Measurements from ENCODE around the gene GCKR. TPM values are rescaled to one million over a fixed set of nuclear protein-coding genes. Genes with fewer than 3 reads are reported as not detected.
"Not testable (repeated sequence)": the region's sequence is repeated elsewhere in the genome, so short reads cannot be mapped to it uniquely, and the experiment has no call there.

The GCKR gene
- total and polyA plus RNA-seq, 2 of the 13 experiments (the other 11 are each of a cell fraction or from before 2014, with no cell fraction given): 15.2 to 48.3 TPM

- TF ChIP-seq AGO1 (IDR thresholded peaks at IDR 0.05; ENCODE audit: low read depth, low read length, poor library complexity, severe bottlenecking): no peak
- TF ChIP-seq ZNF768 (CRISPR knock-in tag; IDR thresholded peaks at IDR 0.05): no peak
- TF ChIP-seq TARDBP (CRISPR knock-in tag; IDR thresholded peaks at IDR 0.05): no peak
- no peak for TF ChIP-seq ZNF609 (CRISPR knock-in tag; IDR thresholded peaks at IDR 0.05; ENCODE audit: borderline replicate concordance)
Measured at GRCh38 chr2:27552941-27553340, 56.3 kb downstream of the GCKR start (continued).

GRCh38 chr2:27554451-27554850, 57.8 kb downstream of the GCKR start:
- intact Hi-C loops (cut with micrococcal nuclease; ENCODE audit: unreplicated experiment); in situ Hi-C loops (cut with HindIII; ENCODE audit: extremely low pct_ligation_motif_present, low pct_unique_long_range_greater_than_20kb); H3K9ac ChIP-seq (ENCODE audit: insufficient read depth, low read depth, low read length); H3K27me3 ChIP-seq (ENCODE audit: control insufficient read depth in 1 of 2, insufficient read depth in 2 of 2, low read length in 2 of 2); H3K79me2 ChIP-seq (ENCODE audit: insufficient read depth, low read length); H3K4me2 ChIP-seq (ENCODE audit: low read depth, low read length); H4K20me1 ChIP-seq (ENCODE audit: insufficient read depth, low read length); CTCF ChIA-PET (ENCODE audit: low intra/inter-chr PET ratio, low total read pairs); H3K4me1 ChIP-seq (ENCODE audit: insufficient read depth, low read length); H3K9me3 ChIP-seq (ENCODE audit: low read length); H2AFZ ChIP-seq (ENCODE audit: low read length); H3K27ac ChIP-seq (ENCODE audit: extremely low read length, insufficient read depth, low read length); FAIRE-seq; DNase-seq (ENCODE audit: low spot score); H3K36me3 ChIP-seq (replicated peaks in 1 of 2; ENCODE audit: control insufficient read depth in 1 of 2, insufficient read depth in 2 of 2, low read length in 2 of 2); BruUV-seq (replicated peaks); H3K4me3 ChIP-seq (replicated peaks in 1 of 3; ENCODE audit: insufficient read depth in 1 of 3, low read depth in 2 of 3, low read length in 3 of 3); ATAC-seq: not testable (repeated sequence)
- WGBS (ENCODE audit: low lambda C conversion rate): 36% methylated on average over 3 of the region's 3 CpGs
- POLR2A ChIA-PET: interaction anchor here (0.9 kb wide), 1 partner anchor 28 kb away, joined by 3 read pairs; the partner anchor contains the start of gene ZNF512

All from HepG2 (cell line).